SK-N-MC (cell line): ENCODE data around the gene CELSR1.

Experiments used
- EZH2 ChIP-seq: fragments of 200-600 bp; sonication (generic); IDR thresholded peaks from one replicate; pipeline ENCODE4 v1.6.1; 2017; ENCODE audit warnings: antibody characterized with exemption
- FOXP2 ChIP-seq: optimal IDR thresholded peaks from 2 replicates; pipeline ENCODE3; 2011; ENCODE audit warnings: mild to moderate bottlenecking, moderate library complexity; ENCODE audit not compliant: insufficient read depth; ENCODE audit errors: extremely low read length, control extremely low read depth
- POLR2AphosphoS5 ChIP-seq: IDR thresholded peaks from 2 replicates; pipeline ENCODE4 v1.6.1; 2012; ENCODE audit warnings: mild to moderate bottlenecking, low read depth, low read length, borderline replicate concordance

DNA sequence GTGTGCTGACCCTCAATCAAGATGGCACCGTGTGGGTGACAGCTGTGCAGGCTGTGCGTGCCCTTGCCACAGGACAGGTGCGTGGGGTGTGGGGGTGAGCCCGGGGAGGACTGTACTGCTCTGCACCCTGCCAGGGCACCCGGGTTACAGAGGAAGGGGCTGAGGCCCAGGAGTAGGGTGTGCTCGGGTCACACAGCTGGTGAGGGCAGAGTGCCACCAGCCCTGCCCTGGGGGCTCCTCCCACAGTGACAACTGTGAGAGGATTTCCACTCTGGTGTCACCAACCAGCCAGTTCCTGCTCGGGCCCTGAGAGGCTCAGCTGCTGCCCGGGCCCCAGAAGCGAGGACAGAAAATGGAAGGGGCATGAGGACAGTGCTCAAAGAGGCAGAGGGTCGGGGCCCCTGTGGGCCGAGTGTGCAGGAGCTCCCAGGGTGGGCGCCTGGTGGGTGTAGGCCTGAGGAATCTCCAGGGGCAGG lies 181.4 kb downstream of the CELSR1 start:
- no peak for TF ChIP-seq POLR2AphosphoS5
- no peak for TF ChIP-seq EZH2
- no peak for TF ChIP-seq FOXP2
